Measurements from ENCODE around the gene TMIGD1. TPM values are rescaled to one million over a fixed set of nuclear protein-coding genes. Genes with fewer than 3 reads are reported as not detected.

Gene TMIGD1
- total and polyA plus RNA-seq, 2 of the 13 experiments (the other 11 are each of a cell fraction or from before 2014, with no cell fraction given): not detected

DNA sequence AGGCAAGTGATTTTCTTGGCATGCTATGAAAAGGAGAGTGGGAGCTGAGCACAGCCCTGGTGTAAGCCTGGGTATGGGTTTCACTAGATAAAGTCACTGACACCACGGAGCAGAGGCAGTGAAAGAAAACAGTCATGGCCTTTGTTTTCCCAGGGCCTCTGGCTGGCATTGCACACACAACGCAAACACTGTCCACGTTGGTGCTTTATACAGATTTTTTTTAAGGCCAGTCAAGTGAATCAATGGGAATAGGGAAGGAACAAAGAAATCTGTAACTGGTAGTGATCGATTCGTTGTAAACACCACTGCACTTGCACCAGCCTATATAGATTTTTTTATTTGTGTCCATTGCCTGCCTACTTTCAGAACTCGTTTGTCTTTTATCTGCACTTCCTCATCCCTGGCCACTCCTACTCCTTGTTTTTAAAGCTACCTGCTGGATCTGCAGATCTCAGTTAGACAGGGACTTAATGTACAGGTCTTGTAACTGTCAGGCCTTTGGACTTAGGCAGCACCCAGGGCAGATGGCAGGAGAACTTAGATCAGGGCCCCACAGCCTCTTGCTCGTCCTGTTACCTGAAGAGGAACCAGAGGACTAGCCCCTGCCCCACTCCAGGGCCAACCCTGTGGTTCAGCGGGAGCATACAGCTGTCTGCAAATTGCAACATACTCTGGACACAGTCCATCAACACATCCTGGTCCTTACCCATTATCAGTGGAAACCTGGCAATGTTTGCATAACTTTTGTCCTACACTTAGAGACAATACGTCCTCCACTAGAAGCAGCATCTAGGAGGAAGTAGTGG is 10.6 kb upstream of the TMIGD1 start (continued):
- TF ChIP-seq PHB2 (IDR thresholded peaks at IDR 0.05; ENCODE audit: partially characterized antibody) (no peak), ZKSCAN5 (CRISPR knock-in tag; IDR thresholded peaks at IDR 0.05) (no peak), ZNF383 (CRISPR knock-in tag; IDR thresholded peaks at IDR 0.05; ENCODE audit: borderline replicate concordance) (no peak), UBTF (CRISPR knock-in tag; IDR thresholded peaks at IDR 0.05) (peak; percentile 69), RFX1 (IDR thresholded peaks at IDR 0.05) (no peak), ATF7 (IDR thresholded peaks at IDR 0.05) (peak; percentile 50), ATF7 (CRISPR knock-in tag; IDR thresholded peaks at IDR 0.05) (peak; percentile 59; the same call in 1 of the 2 replicates), STAG1 (CRISPR knock-in tag; IDR thresholded peaks at IDR 0.05) (peak; percentile 19), ZNF44 (CRISPR knock-in tag; IDR thresholded peaks at IDR 0.05) (no peak), ZNF484 (CRISPR knock-in tag; IDR thresholded peaks at IDR 0.05; ENCODE audit: borderline replicate concordance, low read depth) (no peak), ZNF577 (CRISPR knock-in tag; IDR thresholded peaks at IDR 0.05; ENCODE audit: borderline replicate concordance, low read depth) (no peak), BRCA1 (CRISPR knock-in tag; IDR thresholded peaks at IDR 0.05) (no peak), LCORL (IDR thresholded peaks at IDR 0.05) (peak; percentile 64), LCORL (CRISPR knock-in tag; IDR thresholded peaks at IDR 0.05) (0 out of 2 replicates have a peak, but pooled peaks have one; percentile 69), ZMYM2 (CRISPR knock-in tag; IDR thresholded peaks at IDR 0.05) (no peak), ISL2 (CRISPR knock-in tag; IDR thresholded peaks at IDR 0.05) (peak; percentile 83), ZFP41 (CRISPR knock-in tag; IDR thresholded peaks at IDR 0.05; ENCODE audit: borderline replicate concordance) (0 out of 2 replicates have a peak, but pooled peaks have one; percentile 40), ZNF761 (CRISPR knock-in tag; conservative IDR thresholded peaks at IDR 0.05) (peak; percentile 41; the same call in 1 of the 2 replicates)
- TF ChIP-seq, protein P1, sequence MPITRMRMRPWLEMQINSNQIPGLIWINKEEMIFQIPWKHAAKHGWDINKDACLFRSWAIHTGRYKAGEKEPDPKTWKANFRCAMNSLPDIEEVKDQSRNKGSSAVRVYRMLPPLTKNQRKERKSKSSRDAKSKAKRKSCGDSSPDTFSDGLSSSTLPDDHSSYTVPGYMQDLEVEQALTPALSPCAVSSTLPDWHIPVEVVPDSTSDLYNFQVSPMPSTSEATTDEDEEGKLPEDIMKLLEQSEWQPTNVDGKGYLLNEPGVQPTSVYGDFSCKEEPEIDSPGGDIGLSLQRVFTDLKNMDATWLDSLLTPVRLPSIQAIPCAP (CRISPR knock-in tag; IDR thresholded peaks at IDR 0.05; ENCODE audit: low read depth): no peak
- TF ChIP-seq, protein P2, sequence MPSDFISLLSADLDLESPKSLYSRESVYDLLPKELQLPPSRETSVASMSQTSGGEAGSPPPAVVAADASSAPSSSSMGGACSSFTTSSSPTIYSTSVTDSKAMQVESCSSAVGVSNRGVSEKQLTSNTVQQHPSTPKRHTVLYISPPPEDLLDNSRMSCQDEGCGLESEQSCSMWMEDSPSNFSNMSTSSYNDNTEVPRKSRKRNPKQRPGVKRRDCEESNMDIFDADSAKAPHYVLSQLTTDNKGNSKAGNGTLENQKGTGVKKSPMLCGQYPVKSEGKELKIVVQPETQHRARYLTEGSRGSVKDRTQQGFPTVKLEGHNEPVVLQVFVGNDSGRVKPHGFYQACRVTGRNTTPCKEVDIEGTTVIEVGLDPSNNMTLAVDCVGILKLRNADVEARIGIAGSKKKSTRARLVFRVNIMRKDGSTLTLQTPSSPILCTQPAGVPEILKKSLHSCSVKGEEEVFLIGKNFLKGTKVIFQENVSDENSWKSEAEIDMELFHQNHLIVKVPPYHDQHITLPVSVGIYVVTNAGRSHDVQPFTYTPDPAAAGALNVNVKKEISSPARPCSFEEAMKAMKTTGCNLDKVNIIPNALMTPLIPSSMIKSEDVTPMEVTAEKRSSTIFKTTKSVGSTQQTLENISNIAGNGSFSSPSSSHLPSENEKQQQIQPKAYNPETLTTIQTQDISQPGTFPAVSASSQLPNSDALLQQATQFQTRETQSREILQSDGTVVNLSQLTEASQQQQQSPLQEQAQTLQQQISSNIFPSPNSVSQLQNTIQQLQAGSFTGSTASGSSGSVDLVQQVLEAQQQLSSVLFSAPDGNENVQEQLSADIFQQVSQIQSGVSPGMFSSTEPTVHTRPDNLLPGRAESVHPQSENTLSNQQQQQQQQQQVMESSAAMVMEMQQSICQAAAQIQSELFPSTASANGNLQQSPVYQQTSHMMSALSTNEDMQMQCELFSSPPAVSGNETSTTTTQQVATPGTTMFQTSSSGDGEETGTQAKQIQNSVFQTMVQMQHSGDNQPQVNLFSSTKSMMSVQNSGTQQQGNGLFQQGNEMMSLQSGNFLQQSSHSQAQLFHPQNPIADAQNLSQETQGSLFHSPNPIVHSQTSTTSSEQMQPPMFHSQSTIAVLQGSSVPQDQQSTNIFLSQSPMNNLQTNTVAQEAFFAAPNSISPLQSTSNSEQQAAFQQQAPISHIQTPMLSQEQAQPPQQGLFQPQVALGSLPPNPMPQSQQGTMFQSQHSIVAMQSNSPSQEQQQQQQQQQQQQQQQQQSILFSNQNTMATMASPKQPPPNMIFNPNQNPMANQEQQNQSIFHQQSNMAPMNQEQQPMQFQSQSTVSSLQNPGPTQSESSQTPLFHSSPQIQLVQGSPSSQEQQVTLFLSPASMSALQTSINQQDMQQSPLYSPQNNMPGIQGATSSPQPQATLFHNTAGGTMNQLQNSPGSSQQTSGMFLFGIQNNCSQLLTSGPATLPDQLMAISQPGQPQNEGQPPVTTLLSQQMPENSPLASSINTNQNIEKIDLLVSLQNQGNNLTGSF (CRISPR knock-in tag; IDR thresholded peaks at IDR 0.05): no peak
- TF ChIP-seq, protein P3, sequence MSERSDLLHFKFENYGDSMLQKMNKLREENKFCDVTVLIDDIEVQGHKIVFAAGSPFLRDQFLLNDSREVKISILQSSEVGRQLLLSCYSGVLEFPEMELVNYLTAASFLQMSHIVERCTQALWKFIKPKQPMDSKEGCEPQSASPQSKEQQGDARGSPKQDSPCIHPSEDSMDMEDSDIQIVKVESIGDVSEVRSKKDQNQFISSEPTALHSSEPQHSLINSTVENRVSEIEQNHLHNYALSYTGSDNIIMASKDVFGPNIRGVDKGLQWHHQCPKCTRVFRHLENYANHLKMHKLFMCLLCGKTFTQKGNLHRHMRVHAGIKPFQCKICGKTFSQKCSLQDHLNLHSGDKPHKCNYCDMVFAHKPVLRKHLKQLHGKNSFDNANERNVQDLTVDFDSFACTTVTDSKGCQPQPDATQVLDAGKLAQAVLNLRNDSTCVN (CRISPR knock-in tag; IDR thresholded peaks at IDR 0.05; ENCODE audit: borderline replicate concordance): no peak; the same call in 1 of the 2 replicates
